SH-SY5Y (cell line): ENCODE measurements around the gene SEMA3A.

ENCODE experiments used
- GATA2 ChIP-seq: IDR thresholded peaks from 2 replicates; pipeline ENCODE4 v1.6.1; 2011; ENCODE audit warnings: mild to moderate bottlenecking, low read depth, low read length
- GATA3 ChIP-seq: IDR thresholded peaks from 2 replicates; pipeline ENCODE4 v1.6.1; 2011; ENCODE audit warnings: low read depth, mild to moderate bottlenecking, low read length, moderate library complexity

- TF ChIP-seq GATA2: no peak
- TF ChIP-seq GATA3: no peak
Measured at GRCh38 chr7:84190016-84190705, 4.4 kb downstream of the SEMA3A start.
